ENCODE data around the gene SUMF1.

SUMF1 gene

GRCh38 chr3:4507024-4507596 is 40.0 kb upstream of the SUMF1 start:
- H3K4me2 ChIP-seq (ENCODE audit: low read depth, low read length, poor library complexity, severe bottlenecking): peak overlapping the region; percentile 94
- H3K9me2 ChIP-seq (replicated peaks; ENCODE audit: low read depth, low read length): no peaks in the 10 kb centered on the region
- H3K4me3 ChIP-seq (ENCODE audit: low read length, poor library complexity, severe bottlenecking): peak overlapping the region; percentile 52
- H3K9me3 ChIP-seq (ENCODE audit: insufficient read depth, low read depth, low read length): no peaks in the 10 kb centered on the region
- H3K27me3 ChIP-seq (ENCODE audit: insufficient read depth, low read length, poor library complexity, severe bottlenecking): no peaks in the 10 kb centered on the region
- H3F3A ChIP-seq (ENCODE audit: low read depth): peaks cover 4% of the 10 kb centered on the region; the same call in 1 of the 2 replicates
- no peak overlapping the region for H2AFZ ChIP-seq (ENCODE audit: low read length)
- TF ChIP-seq CTCF (conservative IDR thresholded peaks at IDR 0.05; ENCODE audit: low read length) (no peak), EZH2phosphoT487 (IDR thresholded peaks at IDR 0.05; ENCODE audit: borderline replicate concordance) (no peak)
- peak overlapping the region; percentile 62 for H3K9ac ChIP-seq (ENCODE audit: low read depth, low read length, poor library complexity, severe bottlenecking)
- H4K20me1 ChIP-seq (ENCODE audit: insufficient read depth, low read length, poor library complexity, severe bottlenecking): peaks cover 12% of the 10 kb centered on the region
- H3K4me1 ChIP-seq (ENCODE audit: insufficient read depth, low read length, poor library complexity, severe bottlenecking): peaks cover 59% of the 10 kb centered on the region
- no peaks in the 10 kb centered on the region; the same call in 1 of the 2 replicates for H3K36me3 ChIP-seq (ENCODE audit: insufficient read depth, low read length)
- H3K79me2 ChIP-seq (ENCODE audit: insufficient read depth, low read length): peaks cover 82% of the 10 kb centered on the region

- Histone ChIP-seq H3K27me3 (ENCODE audit: insufficient read depth, low read length, poor library complexity, severe bottlenecking) (no peaks in the 10 kb centered on the region), H4K20me1 (ENCODE audit: insufficient read depth, low read length, poor library complexity, severe bottlenecking) (peaks cover 12% of the 10 kb centered on the region), H3K9me3 (ENCODE audit: insufficient read depth, low read depth, low read length) (no peaks in the 10 kb centered on the region), H2AFZ (ENCODE audit: low read length) (no peak overlapping the region), H3K4me3 (ENCODE audit: low read length, poor library complexity, severe bottlenecking) (no peak overlapping the region), H3K79me2 (ENCODE audit: insufficient read depth, low read length) (peaks cover 82% of the 10 kb centered on the region), H3K9me2 (replicated peaks; ENCODE audit: low read depth, low read length) (no peaks in the 10 kb centered on the region), H3K36me3 (ENCODE audit: insufficient read depth, low read length) (no peaks in the 10 kb centered on the region; the same call in 1 of the 2 replicates), H3K4me1 (ENCODE audit: insufficient read depth, low read length, poor library complexity, severe bottlenecking) (peaks cover 59% of the 10 kb centered on the region), H3F3A (ENCODE audit: low read depth) (peaks cover 4% of the 10 kb centered on the region; the same call in 1 of the 2 replicates), H3K9ac (ENCODE audit: low read depth, low read length, poor library complexity, severe bottlenecking) (peak overlapping the region; percentile 62), H3K4me2 (ENCODE audit: low read depth, low read length, poor library complexity, severe bottlenecking) (peak overlapping the region; percentile 94)
- TF ChIP-seq CTCF (conservative IDR thresholded peaks at IDR 0.05; ENCODE audit: low read length) (no peak), EZH2phosphoT487 (IDR thresholded peaks at IDR 0.05; ENCODE audit: borderline replicate concordance) (no peak)
Measured at GRCh38 chr3:4506559-4507023, 39.5 kb upstream of the SUMF1 start.

GRCh38 chr3:4505688-4506558 is 38.9 kb upstream of the SUMF1 start:
- TF ChIP-seq CTCF (conservative IDR thresholded peaks at IDR 0.05; ENCODE audit: low read length) (no peak), EZH2phosphoT487 (IDR thresholded peaks at IDR 0.05; ENCODE audit: borderline replicate concordance) (no peak)
- Histone ChIP-seq H4K20me1 (ENCODE audit: insufficient read depth, low read length, poor library complexity, severe bottlenecking) (peaks cover 12% of the 10 kb centered on the region), H2AFZ (ENCODE audit: low read length) (no peak overlapping the region), H3K36me3 (ENCODE audit: insufficient read depth, low read length) (no peaks in the 10 kb centered on the region; the same call in 1 of the 2 replicates), H3K27me3 (ENCODE audit: insufficient read depth, low read length, poor library complexity, severe bottlenecking) (no peaks in the 10 kb centered on the region), H3K9ac (ENCODE audit: low read depth, low read length, poor library complexity, severe bottlenecking) (peak overlapping the region; percentile 62), H3F3A (ENCODE audit: low read depth) (peaks cover 4% of the 10 kb centered on the region; the same call in 1 of the 2 replicates), H3K4me3 (ENCODE audit: low read length, poor library complexity, severe bottlenecking) (peak overlapping the region; percentile 2), H3K79me2 (ENCODE audit: insufficient read depth, low read length) (peaks cover 79% of the 10 kb centered on the region), H3K9me2 (replicated peaks; ENCODE audit: low read depth, low read length) (no peaks in the 10 kb centered on the region), H3K9me3 (ENCODE audit: insufficient read depth, low read depth, low read length) (no peaks in the 10 kb centered on the region), H3K4me1 (ENCODE audit: insufficient read depth, low read length, poor library complexity, severe bottlenecking) (peaks cover 59% of the 10 kb centered on the region), H3K4me2 (ENCODE audit: low read depth, low read length, poor library complexity, severe bottlenecking) (peak overlapping the region; percentile 94)
